IMR-90 (cell line): Measurements from ENCODE around the gene SLC2A8. TPM values are rescaled to one million over a fixed set of nuclear protein-coding genes. Genes with fewer than 3 reads are reported as not detected.

Experiments
- ATAC-seq: fragments of 200-7000 bp; cut with Tn5 transposase; 2 replicates; pipeline ENCODE4 v1.9.1; 2020; ENCODE audit warnings: low read depth, mild to moderate bottlenecking, moderate library complexity
- BruUV-seq: library from RNA; stranded (reverse); fragments of 400-500 nt; replicated peaks from 2 replicates; lab custom pipeline; 2021; lab: Mats Ljungman, UMichigan
- CTCF ChIA-PET: fragments of 300-600 bp; formaldehyde crosslinking; extraction: SDS; loops from one replicate; lab custom pipeline; 2021; ENCODE audit warnings: antibody characterized with exemption; lab: Yijun Ruan, JAX
- POLR2A ChIA-PET: fragments of 300-600 bp; sonication (Branson Sonifier 250); formaldehyde crosslinking; loops from one replicate; lab custom pipeline; 2022; ENCODE audit warnings: antibody characterized with exemption; ENCODE audit not compliant: unreplicated experiment; lab: Charles Lee
- DNase-seq: peaks from one replicate; pipeline ENCODE4 v3.0.0; 2013
- H2AFZ ChIP-seq: replicated peaks from 2 replicates; pipeline ENCODE3; 2013; ENCODE audit warnings: low read length, mild to moderate bottlenecking; ENCODE audit not compliant: poor library complexity
- H2AK5ac ChIP-seq: 2 replicates; pipeline ENCODE4 v1.6.1; 2013; ENCODE audit warnings: low read depth, low read length, inconsistent platforms
- H2AK9ac ChIP-seq: replicated peaks from 2 replicates; pipeline ENCODE3; 2013; ENCODE audit warnings: mild to moderate bottlenecking, low read depth, low read length, moderate library complexity; ENCODE audit not compliant: poor library complexity
- H2BK120ac ChIP-seq: 2 replicates; pipeline ENCODE4 v1.6.1; 2013; ENCODE audit warnings: low read depth, low read length, inconsistent platforms
- H2BK15ac ChIP-seq: 3 replicates; pipeline ENCODE4 v1.6.1; 2013; ENCODE audit warnings: low read depth, low read length, inconsistent platforms
- H2BK20ac ChIP-seq: 2 replicates; pipeline ENCODE4 v1.6.1; 2013; ENCODE audit warnings: low read depth, mild to moderate bottlenecking, inconsistent platforms, low read length, moderate library complexity
- H2BK5ac ChIP-seq: 2 replicates; pipeline ENCODE4 v1.6.1; 2013; ENCODE audit warnings: mild to moderate bottlenecking, low read depth, low read length, inconsistent platforms; ENCODE audit not compliant: poor library complexity, severe bottlenecking
- H3K14ac ChIP-seq: replicated peaks from 2 replicates; pipeline ENCODE4 v1.6.1; 2013; ENCODE audit warnings: low read depth, low read length, inconsistent platforms
- H3K18ac ChIP-seq: 2 replicates; pipeline ENCODE4 v1.6.1; 2013; ENCODE audit warnings: low read depth, low read length, control low read depth
- H3K23ac ChIP-seq: 2 replicates; pipeline ENCODE4 v1.6.1; 2013; ENCODE audit warnings: low read depth, low read length, inconsistent platforms
- H3K27ac ChIP-seq: 2 replicates; pipeline ENCODE4 v1.5.1; 2013; ENCODE audit warnings: mild to moderate bottlenecking, control low read depth, low read length; ENCODE audit not compliant: insufficient read depth
- H3K27me3 ChIP-seq: 2 replicates; pipeline ENCODE4 v1.6.1; 2013; ENCODE audit warnings: low read length; ENCODE audit not compliant: control insufficient read depth, insufficient read depth
- H3K36me3 ChIP-seq: 2 replicates; pipeline ENCODE4 v1.6.1; 2013; ENCODE audit warnings: low read length, mixed read lengths; ENCODE audit not compliant: control insufficient read depth, insufficient read depth
- H3K4ac ChIP-seq: 2 replicates; pipeline ENCODE4 v1.6.1; 2013; ENCODE audit warnings: low read depth, low read length, inconsistent platforms
- H3K4me1 ChIP-seq: 2 replicates; pipeline ENCODE4 v1.6.1; 2013; ENCODE audit warnings: low read length, mixed read lengths; ENCODE audit not compliant: control insufficient read depth, insufficient read depth
- H3K4me2 ChIP-seq: 2 replicates; pipeline ENCODE4 v1.6.1; 2013; ENCODE audit warnings: low read depth, mild to moderate bottlenecking, control low read depth, low read length, moderate library complexity
- H3K4me3 ChIP-seq: 2 replicates; pipeline ENCODE4 v1.5.1; 2013; ENCODE audit warnings: low read depth, mild to moderate bottlenecking, control low read depth, low read length, moderate library complexity; ENCODE audit not compliant: insufficient read depth
- H3K56ac ChIP-seq: 2 replicates; pipeline ENCODE4 v1.6.1; 2013; ENCODE audit warnings: low read length, inconsistent platforms; ENCODE audit not compliant: insufficient read depth; ENCODE audit errors: extremely low read depth
- H3K79me1 ChIP-seq, 2 experiments: 2 replicates each; pipeline ENCODE4 v1.6.1; 2013; ENCODE audit warnings: low read length in 2 of 2, inconsistent platforms in 1 of 2, low read depth in 1 of 2
- H3K9ac ChIP-seq: 2 replicates; pipeline ENCODE4 v1.6.1; 2013; ENCODE audit warnings: low read depth, low read length, control low read depth
- H3K9me1 ChIP-seq: 2 replicates; pipeline ENCODE4 v1.6.1; 2013; ENCODE audit warnings: low read length, inconsistent platforms; ENCODE audit not compliant: insufficient read depth
- H3K9me3 ChIP-seq: 2 replicates; pipeline ENCODE4 v1.6.1; 2013; ENCODE audit warnings: low read length; ENCODE audit not compliant: control insufficient read depth, insufficient read depth
- H4K20me1 ChIP-seq: 2 replicates; pipeline ENCODE4 v1.6.1; 2013; ENCODE audit warnings: low read length, inconsistent platforms; ENCODE audit not compliant: insufficient read depth
- H4K5ac ChIP-seq: 2 replicates; pipeline ENCODE4 v1.6.1; 2013; ENCODE audit warnings: mild to moderate bottlenecking, low read depth, low read length, control low read depth
- H4K8ac ChIP-seq, 2 experiments: 2 replicates each; pipeline ENCODE4 v1.6.1; 2013; ENCODE audit warnings: low read depth in 2 of 2, low read length in 2 of 2, control low read depth in 1 of 2, inconsistent platforms in 1 of 2
- H4K91ac ChIP-seq: 2 replicates; pipeline ENCODE4 v1.6.1; 2013; ENCODE audit warnings: low read depth, low read length, inconsistent platforms; ENCODE audit not compliant: insufficient read depth
- CEBPB ChIP-seq: IDR thresholded peaks from 2 replicates; pipeline ENCODE4 v1.6.1; 2012; ENCODE audit warnings: low read depth, low read length, improper control_type of control experiment
- ELK1 ChIP-seq: fragments of 150-350 bp; IDR thresholded peaks from 2 replicates; pipeline ENCODE4 v1.6.1; 2016; ENCODE audit warnings: low read depth, mild to moderate bottlenecking, low read length, moderate library complexity, borderline replicate concordance
- MXI1 ChIP-seq: IDR thresholded peaks from 2 replicates; pipeline ENCODE4 v1.6.1; 2012; ENCODE audit warnings: low read depth, mild to moderate bottlenecking, low read length, moderate library complexity, borderline replicate concordance
- NFE2L2 ChIP-seq: fragments of 150-350 bp; IDR thresholded peaks from 2 replicates; pipeline ENCODE4 v1.6.1; 2016; ENCODE audit warnings: low read depth, mild to moderate bottlenecking, low read length
- RAD21 ChIP-seq: IDR thresholded peaks from 2 replicates; pipeline ENCODE4 v1.6.1; 2012; ENCODE audit warnings: low read length, improper control_type of control experiment
- RCOR1 ChIP-seq: IDR thresholded peaks from 2 replicates; pipeline ENCODE4 v1.6.1; 2012; ENCODE audit warnings: mild to moderate bottlenecking, low read length, improper control_type of control experiment; ENCODE audit not compliant: insufficient replicate concordance
- WGBS, 2 experiments: methylation state at CpG; one replicate each; pipeline versions ENCODE4 v1.1.5 to v1.1.7; 2013; ENCODE audit warnings: missing lambda C conversion rate in 2 of 2; ENCODE audit not compliant: insufficient read length in 1 of 2; ENCODE audit errors: extremely low coverage in 2 of 2; 5-methylcytosine and 5-hydroxymethylcytosine counted together
- dilution Hi-C: fragments of 300-500 bp; cut with HindIII; formaldehyde crosslinking; loops from one replicate; pipeline ENCODE4 v1.14.3; 2018; ENCODE audit warnings: low sequenced_read_pairs; ENCODE audit not compliant: unreplicated experiment
- in situ Hi-C: fragments of 300-500 bp; cut with MboI; formaldehyde crosslinking; loops from 3 replicates; pipeline ENCODE4 v1.14.3; 2019; ENCODE audit warnings: low sequenced_read_pairs, inconsistent platforms, mixed read lengths
- intact Hi-C: fragments of 100-400 bp; cut with micrococcal nuclease; formaldehyde crosslinking; loops from 2 replicates; pipeline ENCODE4 v1.10.0; 2022
- polyA plus RNA-seq, 3 experiments: library from polyadenylated mRNA; depleted of rRNA; stranded (reverse); fragments of >200 nt; gene quantifications; 2 replicates each; pipeline ENCODE4 v1.2.3, GENCODE V29; 2012; ENCODE audit warnings: low replicate concordance in 1 of 3
- total RNA-seq: library from RNA; depleted of rRNA; stranded (reverse); fragments of >200 nt; gene quantifications from 2 replicates; pipeline ENCODE4 v1.2.3, GENCODE V29; 2012

SLC2A8 gene
- total and polyA plus RNA-seq, 2 of the 4 experiments (the other 2 are of a cell fraction), result 9.0 to 12.0 TPM

- Histone ChIP-seq H2BK20ac (no peak overlapping the region), H3K4me2 (no peak overlapping the region), H3K23ac (no peak overlapping the region), H3K79me1 (no peaks in the 10 kb centered on the region), H3K4me3 (no peak overlapping the region), H3K4ac (no peak overlapping the region), H2AFZ (no peak overlapping the region), H3K36me3 (peaks cover 2% of the 10 kb centered on the region; the same call in 1 of the 2 replicates), H2BK120ac (no peak overlapping the region), H2AK5ac (no peak overlapping the region), H3K27me3 (no peaks in the 10 kb centered on the region), H4K5ac (no peak overlapping the region), H2AK9ac (no peak overlapping the region), H3K18ac (no peak overlapping the region), H2BK5ac (no peak overlapping the region), H4K20me1 (no peaks in the 10 kb centered on the region), H3K56ac (no peak overlapping the region), H3K9me3 (no peaks in the 10 kb centered on the region), H3K27ac (no peak overlapping the region), H4K91ac (no peak overlapping the region), H3K14ac (no peak overlapping the region), H2BK15ac (no peak overlapping the region), H3K4me1 (no peaks in the 10 kb centered on the region), H3K9ac (no peak overlapping the region), H3K9me1 (peaks cover 6% of the 10 kb centered on the region; the same call in 1 of the 2 replicates), H4K8ac (no peak overlapping the region)
- ChIA-PET CTCF (no interaction called here), POLR2A (no interaction called here)
- no peak for ATAC-seq
- in situ Hi-C loops, result no loop called here
- intact Hi-C loops, result no loop called here
- dilution Hi-C loops, result no loop called here
- no peak for DNase-seq
- WGBS, 2 experiments, result 100% methylated on average over 1 of the region's 4 CpGs; no CpG with 5 or more reads in 1 of the 2 experiments
- no TSS peak for BruUV-seq
- TF ChIP-seq CEBPB, result no peak
- TF ChIP-seq RAD21, result no peak
- TF ChIP-seq MXI1, result no peak
- TF ChIP-seq ELK1, result no peak
- TF ChIP-seq RCOR1, result no peak
- no peak for TF ChIP-seq NFE2L2
Measured at GRCh38 chr9:127411122-127411521, 14.2 kb downstream of the SLC2A8 start.
